ENCODE data around the gene ITK. TPM values are rescaled to one million over a fixed set of nuclear protein-coding genes. Genes with fewer than 3 reads are reported as not detected.

The ITK gene
- total and polyA plus RNA-seq, 2 donors (not counting 3 experiments of a cell fraction or from before 2014, with no cell fraction given): not detected

GRCh38 chr5:157188270-157188669, 7.6 kb downstream of the ITK start:
- POLR2A ChIA-PET: no interaction called here
- Histone ChIP-seq H3K27me3 (ENCODE audit: control insufficient read depth in 2 of 2, insufficient read depth in 2 of 2, low read length in 2 of 2) (no peaks in the 10 kb centered on the region), H3K4me1 (ENCODE audit: control insufficient read depth, extremely low read depth, insufficient read depth, low read length) (no peaks in the 10 kb centered on the region), H3K4me3 (replicated peaks in 1 of 3; ENCODE audit: insufficient read depth in 1 of 3, low read depth in 1 of 3, low read length in 3 of 3) (no peak overlapping the region), H3K36me3 (ENCODE audit: control insufficient read depth in 2 of 2, extremely low read depth in 1 of 2, insufficient read depth in 2 of 2, low read length in 2 of 2) (no peaks in the 10 kb centered on the region), H4K20me1 (replicated peaks; ENCODE audit: control insufficient read depth, extremely low read depth, insufficient read depth, low read length) (no peaks in the 10 kb centered on the region), H3K9ac (replicated peaks; ENCODE audit: extremely low read depth, insufficient read depth, low read length) (no peak overlapping the region), H3K9me1 (replicated peaks; ENCODE audit: control insufficient read depth, extremely low read depth, insufficient read depth, low read length) (no peaks in the 10 kb centered on the region), H2AFZ (ENCODE audit: low read depth, low read length) (no peak overlapping the region), H3K9me3 (replicated peaks; ENCODE audit: control insufficient read depth, insufficient read depth, low read length) (no peaks in the 10 kb centered on the region), H3K79me2 (ENCODE audit: control insufficient read depth, insufficient read depth, low read length) (no peaks in the 10 kb centered on the region), H3K27ac (ENCODE audit: insufficient read depth, low read depth, low read length) (no peak overlapping the region), H3K4me2 (ENCODE audit: insufficient read depth, low read length) (no peak overlapping the region)
- BruUV-seq (replicated peaks): no TSS peak
- dilution Hi-C loops (cut with MboI; ENCODE audit: extremely low pct_ligation_motif_present, low sequenced_read_pairs) (no loop called here), intact Hi-C loops (cut with micrococcal nuclease) (no loop called here)
- DNase-seq (ENCODE audit: low read depth, low spot score): no peak
- CTCF ChIA-PET: no interaction called here
- no peak for FAIRE-seq
- TF ChIP-seq MAX (IDR thresholded peaks at IDR 0.05; ENCODE audit: insufficient read depth, insufficient read length) (no peak), POLR2A (IDR thresholded peaks at IDR 0.05; ENCODE audit: low read depth, low read length) (no peak), FOS (IDR thresholded peaks at IDR 0.05; ENCODE audit: borderline replicate concordance, insufficient read depth, low read length) (no peak), EZH2 (IDR thresholded peaks at IDR 0.05; ENCODE audit: borderline replicate concordance, low read depth, low read length, severe bottlenecking) (no peak), GATA2 (IDR thresholded peaks at IDR 0.05; ENCODE audit: insufficient read depth, insufficient read length, low read depth, low read length) (no peak), MYC (IDR thresholded peaks at IDR 0.05; ENCODE audit: low read depth, low read length) (no peak), JUN (IDR thresholded peaks at IDR 0.05; ENCODE audit: borderline replicate concordance, insufficient read depth, insufficient read length, low read depth) (no peak), CTCF (IDR thresholded peaks at IDR 0.05; ENCODE audit: extremely low read depth in 1 of 2, insufficient read depth in 1 of 2, low read depth in 1 of 2, low read length in 2 of 2) (no peak), POLR2AphosphoS5 (IDR thresholded peaks at IDR 0.05; ENCODE audit: insufficient read depth, low read depth, low read length) (no peak)

Data from endothelial cell of umbilical vein (primary cell).